Measurements from ENCODE around the gene ORAI2.

GRCh38 chr7:102455596-102455995 lies 22.2 kb downstream of the ORAI2 start:
- TF ChIP-seq, protein P1, sequence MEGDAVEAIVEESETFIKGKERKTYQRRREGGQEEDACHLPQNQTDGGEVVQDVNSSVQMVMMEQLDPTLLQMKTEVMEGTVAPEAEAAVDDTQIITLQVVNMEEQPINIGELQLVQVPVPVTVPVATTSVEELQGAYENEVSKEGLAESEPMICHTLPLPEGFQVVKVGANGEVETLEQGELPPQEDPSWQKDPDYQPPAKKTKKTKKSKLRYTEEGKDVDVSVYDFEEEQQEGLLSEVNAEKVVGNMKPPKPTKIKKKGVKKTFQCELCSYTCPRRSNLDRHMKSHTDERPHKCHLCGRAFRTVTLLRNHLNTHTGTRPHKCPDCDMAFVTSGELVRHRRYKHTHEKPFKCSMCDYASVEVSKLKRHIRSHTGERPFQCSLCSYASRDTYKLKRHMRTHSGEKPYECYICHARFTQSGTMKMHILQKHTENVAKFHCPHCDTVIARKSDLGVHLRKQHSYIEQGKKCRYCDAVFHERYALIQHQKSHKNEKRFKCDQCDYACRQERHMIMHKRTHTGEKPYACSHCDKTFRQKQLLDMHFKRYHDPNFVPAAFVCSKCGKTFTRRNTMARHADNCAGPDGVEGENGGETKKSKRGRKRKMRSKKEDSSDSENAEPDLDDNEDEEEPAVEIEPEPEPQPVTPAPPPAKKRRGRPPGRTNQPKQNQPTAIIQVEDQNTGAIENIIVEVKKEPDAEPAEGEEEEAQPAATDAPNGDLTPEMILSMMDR (IDR thresholded peaks at IDR 0.05), result no peak
- TF ChIP-seq POLR2A (IDR thresholded peaks at IDR 0.05), result no peak
- TF ChIP-seq EP300 (IDR thresholded peaks at IDR 0.05), result no peak

Data from stomach (tissue), 4 donors.